HUDEP-2 (cell line): ENCODE data around the gene APOA1.

Source experiments
- DNase-seq, 76 experiments: peaks; one replicate each; lab custom pipeline; 2025; ENCODE audit not compliant: unreplicated experiment in 76 of 76; lab: John Stamatoyannopoulos, UW

The APOA1 gene

GRCh38 chr11:116860303-116860702, 22.9 kb upstream of the APOA1 start:
- peak in 13 of 76 experiments; percentile 4 to 66 (median 19) for DNase-seq

GRCh38 chr11:116859175-116859574, 21.8 kb upstream of the APOA1 start:
- DNase-seq: no peak

- DNase-seq: peak in 6 of 76 experiments; percentile 3 to 22 (median 8)
Measured at GRCh38 chr11:116857936-116858335, 20.5 kb upstream of the APOA1 start.

- no peak for DNase-seq
Measured at GRCh38 chr11:116857316-116857715, 19.9 kb upstream of the APOA1 start.

- DNase-seq: no peak
Measured at GRCh38 chr11:116856423-116856822, 19.0 kb upstream of the APOA1 start.

GRCh38 chr11:116855413-116855812, 18.0 kb upstream of the APOA1 start:
- no peak for DNase-seq

- DNase-seq: peak in 1 of 76 experiments; percentile 5
Measured at GRCh38 chr11:116853461-116854073, 16.1 kb upstream of the APOA1 start.

GRCh38 chr11:116852261-116853031, 15.0 kb upstream of the APOA1 start:
- peak in 6 of 76 experiments; percentile 3 to 36 (median 11) for DNase-seq

GRCh38 chr11:116851626-116852025, 14.2 kb upstream of the APOA1 start:
- DNase-seq: no peak

GRCh38 chr11:116849486-116849885, 12.1 kb upstream of the APOA1 start:
- DNase-seq: no peak

- no peak for DNase-seq
Measured at GRCh38 chr11:116849060-116849459, 11.6 kb upstream of the APOA1 start.

GRCh38 chr11:116847612-116848011, 10.2 kb upstream of the APOA1 start:
- DNase-seq: no peak

GRCh38 chr11:116844722-116845121, 7.3 kb upstream of the APOA1 start:
- DNase-seq: no peak

GRCh38 chr11:116843661-116844060, 6.2 kb upstream of the APOA1 start:
- DNase-seq: no peak

- no peak for DNase-seq
Measured at GRCh38 chr11:116842909-116843308, 5.5 kb upstream of the APOA1 start.

GRCh38 chr11:116842117-116842516, 4.7 kb upstream of the APOA1 start:
- DNase-seq: no peak

GRCh38 chr11:116840746-116841296, 3.4 kb upstream of the APOA1 start:
- no peak for DNase-seq

GRCh38 chr11:116840224-116840745, 2.9 kb upstream of the APOA1 start:
- DNase-seq: no peak

- no peak for DNase-seq
Measured at GRCh38 chr11:116838321-116839084, 1.1 kb upstream of the APOA1 start.

GRCh38 chr11:116836632-116836991, 810 bp downstream of the APOA1 start:
- DNase-seq: no peak
